ENCODE data around the gene MAML2. TPM values are rescaled to one million over a fixed set of nuclear protein-coding genes. Genes with fewer than 3 reads are reported as not detected.

The MAML2 gene
- total RNA-seq, 1 donor from 2014 or later: 11.8 TPM

DNA sequence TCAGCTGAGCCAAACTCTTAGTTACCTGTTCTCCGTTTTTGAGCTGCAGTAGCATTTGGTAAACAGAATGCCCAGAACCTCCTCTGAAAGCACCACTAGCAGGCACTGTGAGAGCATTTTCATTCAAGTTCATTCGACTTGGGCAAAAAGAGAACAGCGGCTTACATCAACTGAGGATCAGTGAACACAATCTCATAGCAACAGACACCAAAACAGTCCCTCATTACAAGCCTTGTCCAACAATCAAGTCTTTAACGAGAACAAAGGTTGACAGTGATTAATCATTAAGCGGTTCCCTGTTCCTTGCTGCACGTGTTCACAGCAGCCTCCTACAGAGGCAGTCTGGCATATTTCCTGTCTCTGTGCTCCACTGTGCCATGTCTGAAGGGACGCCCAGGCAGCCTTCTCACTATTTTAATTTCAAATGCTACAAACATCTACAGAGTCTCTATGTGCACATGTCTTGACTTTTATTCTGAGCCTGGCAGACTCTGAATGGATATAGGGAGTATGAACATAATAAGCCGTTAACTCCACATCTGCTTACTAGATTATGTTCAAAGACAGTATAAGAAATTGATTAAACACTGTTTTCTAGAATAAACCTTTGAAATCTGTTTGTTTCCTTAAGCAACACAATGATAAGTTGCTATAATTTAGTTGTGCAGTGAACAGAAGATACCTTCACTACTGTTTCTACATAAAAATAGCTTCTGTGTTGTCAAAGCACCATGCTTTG, 330.7 kb downstream of the MAML2 start:
- peak overlapping the region; percentile 21 for H3K4me3 Mint-ChIP-seq (ENCODE audit: low read depth)

DNA sequence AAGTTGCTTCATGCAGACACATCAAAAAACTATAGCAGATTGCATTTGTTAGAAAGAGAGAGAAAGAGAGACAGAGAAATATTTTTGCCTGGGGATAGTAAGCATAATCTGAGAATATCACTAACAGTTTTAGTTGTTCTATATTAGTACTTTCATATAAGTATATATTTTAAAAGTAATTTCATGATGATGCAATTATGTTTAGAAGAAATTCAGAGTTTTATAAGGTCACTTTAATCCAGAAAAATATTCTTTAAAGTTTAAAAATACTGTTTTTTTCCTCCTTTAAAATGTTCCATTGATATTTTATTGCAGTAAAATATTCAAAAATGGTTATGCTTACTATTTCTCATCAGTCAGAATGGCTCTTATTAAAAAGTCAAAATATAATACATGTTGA, 332.3 kb downstream of the MAML2 start:
- H3K27ac Mint-ChIP-seq: no peak overlapping the region
- no peak for DNase-seq (ENCODE audit: low spot score)
- H3K27me3 Mint-ChIP-seq (ENCODE audit: low read depth): no peaks in the 10 kb centered on the region
- no peaks in the 10 kb centered on the region for H3K36me3 Mint-ChIP-seq (ENCODE audit: low read depth)
- intact Hi-C loops (cut with micrococcal nuclease): loop anchor here (5.0 kb wide), 4 partner anchors 88 to 247 kb away; partner anchors contain the start of gene MTMR2
- no peak overlapping the region for H3K4me3 Mint-ChIP-seq (ENCODE audit: low read depth)
- peaks cover 42% of the 10 kb centered on the region for H3K4me1 Mint-ChIP-seq (ENCODE audit: low read depth)
- H3K9me3 Mint-ChIP-seq: no peaks in the 10 kb centered on the region

More for the DNA sequence above, 330.7 kb downstream of the MAML2 start:
- peak; percentile 34 for DNase-seq (ENCODE audit: low spot score)
- Mint-ChIP-seq H3K27ac (peak overlapping the region; percentile 71), H3K9me3 (no peaks in the 10 kb centered on the region), H3K4me1 (ENCODE audit: low read depth) (peaks cover 49% of the 10 kb centered on the region), H3K27me3 (ENCODE audit: low read depth) (no peaks in the 10 kb centered on the region), H3K36me3 (ENCODE audit: low read depth) (no peaks in the 10 kb centered on the region)
- intact Hi-C loops (cut with micrococcal nuclease): loop anchor here (2.0 to 5.0 kb wide), 6 partner anchors 43 to 381 kb away; partner anchors contain the start of gene MTMR2

DNA sequence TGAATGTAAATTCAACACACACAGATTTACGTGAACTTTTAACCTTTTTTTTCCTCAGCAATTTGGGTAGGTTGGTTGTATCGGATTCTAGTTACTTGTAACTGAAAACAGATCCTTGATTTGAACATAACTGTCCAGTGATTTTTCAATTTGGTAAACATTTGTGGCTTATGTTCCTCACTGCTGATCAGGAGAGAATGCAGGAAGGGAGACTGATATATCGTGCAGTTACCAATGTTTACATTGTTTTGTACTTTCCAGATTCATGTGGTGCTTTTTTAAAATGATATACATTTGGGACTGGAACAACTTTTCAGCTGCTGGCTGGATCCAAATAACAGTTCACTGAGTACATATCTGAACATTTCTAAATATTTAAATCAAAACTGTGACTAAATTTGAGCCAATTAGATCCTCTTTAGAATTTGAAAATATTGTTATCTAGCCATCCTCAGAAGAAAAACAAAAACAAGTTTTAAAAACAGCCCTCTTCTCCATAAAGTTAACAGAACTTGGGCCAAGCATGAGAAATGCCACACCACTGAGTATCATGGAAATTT, 334.8 kb downstream of the MAML2 start:
- intact Hi-C loops (cut with micrococcal nuclease): no loop called here
- no peak overlapping the region for H3K27ac Mint-ChIP-seq
- H3K27me3 Mint-ChIP-seq (ENCODE audit: low read depth): no peaks in the 10 kb centered on the region
- peaks cover 3% of the 10 kb centered on the region for H3K36me3 Mint-ChIP-seq (ENCODE audit: low read depth)
- no peak for DNase-seq (ENCODE audit: low spot score)
- H3K9me3 Mint-ChIP-seq: no peaks in the 10 kb centered on the region
- peaks cover 18% of the 10 kb centered on the region for H3K4me1 Mint-ChIP-seq (ENCODE audit: low read depth)
- no peak overlapping the region for H3K4me3 Mint-ChIP-seq (ENCODE audit: low read depth)

DNA sequence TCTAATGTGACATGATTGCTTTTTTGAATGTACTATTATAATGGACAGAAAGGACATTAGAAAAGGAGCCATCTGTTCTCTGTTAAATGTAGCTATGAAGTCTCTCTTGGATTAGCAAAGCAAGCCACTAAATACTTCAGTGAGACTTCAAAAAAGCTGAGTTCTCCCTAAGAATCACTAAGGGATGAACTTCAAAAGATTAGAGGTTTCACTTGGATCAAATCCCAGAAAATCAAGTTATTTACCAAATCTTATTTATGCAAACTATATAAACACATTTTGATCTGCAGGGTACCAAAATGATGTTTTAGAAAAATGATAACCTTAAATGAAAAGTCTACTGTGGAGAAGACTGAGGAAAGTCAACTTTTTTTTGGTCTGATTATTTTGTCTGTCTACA, 337.0 kb downstream of the MAML2 start:
- Mint-ChIP-seq H3K27ac (no peak overlapping the region), H3K36me3 (ENCODE audit: low read depth) (peaks cover 9% of the 10 kb centered on the region), H3K9me3 (peaks cover 5% of the 10 kb centered on the region), H3K4me1 (ENCODE audit: low read depth) (no peaks in the 10 kb centered on the region), H3K4me3 (ENCODE audit: low read depth) (no peak overlapping the region), H3K27me3 (ENCODE audit: low read depth) (no peaks in the 10 kb centered on the region)
- DNase-seq (ENCODE audit: low spot score): no peak
- intact Hi-C loops (cut with micrococcal nuclease): no loop called here

DNA sequence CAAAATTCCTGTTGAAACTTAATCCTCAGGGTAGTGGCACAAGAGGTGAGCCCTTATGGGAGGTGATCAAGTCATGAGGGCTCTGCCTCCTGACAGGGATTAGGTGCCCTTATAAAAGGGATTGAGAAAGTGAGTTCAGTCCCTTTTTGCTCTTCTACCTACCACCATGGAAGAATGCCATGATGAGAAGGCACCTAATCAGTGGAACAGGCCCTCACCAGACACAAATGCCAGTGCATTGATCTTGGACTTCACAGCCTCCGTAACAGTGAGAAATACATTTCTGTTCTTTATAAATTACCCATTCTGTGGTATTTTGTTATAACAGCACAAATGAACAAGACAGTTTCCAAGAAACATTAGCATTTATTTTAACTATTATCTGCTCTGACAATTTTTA, 338.1 kb downstream of the MAML2 start:
- DNase-seq (ENCODE audit: low spot score): no peak
- Mint-ChIP-seq H3K36me3 (ENCODE audit: low read depth) (peaks cover 9% of the 10 kb centered on the region), H3K4me1 (ENCODE audit: low read depth) (no peaks in the 10 kb centered on the region), H3K9me3 (peaks cover 5% of the 10 kb centered on the region), H3K4me3 (ENCODE audit: low read depth) (no peak overlapping the region), H3K27ac (no peak overlapping the region), H3K27me3 (ENCODE audit: low read depth) (no peaks in the 10 kb centered on the region)
- intact Hi-C loops (cut with micrococcal nuclease): no loop called here

DNA sequence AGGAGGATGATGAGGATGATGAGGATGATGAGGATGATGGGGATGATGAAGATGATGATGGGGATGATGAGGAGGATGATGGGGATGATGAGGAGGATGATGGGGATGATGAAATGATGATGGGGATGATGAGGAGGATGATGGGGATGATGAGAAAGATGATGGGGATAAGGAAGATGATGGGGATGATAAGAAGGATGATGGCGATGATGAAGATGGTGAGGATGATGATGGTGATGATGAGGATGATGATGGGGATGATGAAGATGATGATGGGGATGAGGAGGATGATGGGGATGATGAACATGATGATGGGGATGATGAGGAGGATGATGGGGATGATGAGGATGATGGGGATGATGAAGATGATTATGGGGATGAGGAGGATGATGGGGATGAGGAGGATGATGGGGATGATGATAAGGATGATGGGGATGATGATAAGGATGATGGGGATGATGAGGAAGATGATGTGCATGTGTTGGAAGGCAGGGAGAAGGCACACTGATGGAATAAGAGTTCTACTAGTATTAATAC, 340.2 kb downstream of the MAML2 start:
- Mint-ChIP-seq H3K4me1 (ENCODE audit: low read depth) (no peaks in the 10 kb centered on the region), H3K27me3 (ENCODE audit: low read depth) (no peaks in the 10 kb centered on the region), H3K4me3 (ENCODE audit: low read depth) (no peak overlapping the region), H3K27ac (no peak overlapping the region), H3K36me3 (ENCODE audit: low read depth) (peaks cover 9% of the 10 kb centered on the region), H3K9me3 (peaks cover 5% of the 10 kb centered on the region)
- intact Hi-C loops (cut with micrococcal nuclease): no loop called here
- no peak for DNase-seq (ENCODE audit: low spot score)

DNA sequence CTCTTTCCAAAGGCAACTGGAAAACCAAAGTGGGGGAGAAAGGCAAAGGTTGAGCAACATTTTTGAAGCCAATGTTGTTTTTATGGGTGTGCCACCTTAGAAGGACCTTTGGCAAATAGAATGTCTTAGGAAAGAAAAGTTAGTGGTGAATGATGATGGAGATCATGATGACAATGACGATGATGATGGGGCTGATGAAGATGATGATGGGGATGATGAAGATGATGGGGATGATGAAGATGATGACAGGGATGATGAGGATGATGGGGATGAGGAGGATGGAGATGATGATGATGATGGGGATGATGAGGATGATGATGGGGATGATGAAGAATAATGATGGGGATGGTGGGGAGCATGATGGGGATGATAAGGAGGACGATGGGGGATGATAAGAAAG, 340.7 kb downstream of the MAML2 start:
- Mint-ChIP-seq H3K27me3 (ENCODE audit: low read depth) (no peaks in the 10 kb centered on the region), H3K27ac (no peak overlapping the region), H3K9me3 (peaks cover 5% of the 10 kb centered on the region), H3K4me1 (ENCODE audit: low read depth) (no peaks in the 10 kb centered on the region), H3K4me3 (ENCODE audit: low read depth) (no peak overlapping the region), H3K36me3 (ENCODE audit: low read depth) (peaks cover 9% of the 10 kb centered on the region)
- intact Hi-C loops (cut with micrococcal nuclease): no loop called here
- DNase-seq (ENCODE audit: low spot score): no peak

DNA sequence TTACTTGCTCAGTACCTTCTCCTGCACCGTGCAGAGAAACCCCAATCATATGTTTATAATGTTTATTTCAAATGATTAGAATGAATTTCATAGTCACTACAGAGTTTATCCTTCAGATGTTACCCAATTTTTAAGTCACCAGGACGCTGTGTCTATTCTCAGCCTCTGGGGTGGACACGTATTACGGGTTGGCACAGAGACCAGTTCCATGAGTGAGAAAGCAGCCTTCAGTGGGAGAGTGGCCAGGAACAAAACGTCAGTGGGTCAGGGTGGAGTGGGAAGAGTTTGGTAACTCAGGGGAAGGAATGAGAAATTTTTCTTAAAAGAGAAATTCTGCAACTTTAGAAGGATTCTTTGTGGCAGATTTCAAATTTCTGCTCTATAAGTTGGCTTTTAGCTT, 342.0 kb downstream of the MAML2 start:
- Mint-ChIP-seq H3K9me3 (peaks cover 5% of the 10 kb centered on the region), H3K27me3 (ENCODE audit: low read depth) (no peaks in the 10 kb centered on the region), H3K4me3 (ENCODE audit: low read depth) (no peak overlapping the region), H3K27ac (no peak overlapping the region), H3K4me1 (ENCODE audit: low read depth) (no peaks in the 10 kb centered on the region), H3K36me3 (ENCODE audit: low read depth) (peaks cover 9% of the 10 kb centered on the region)
- DNase-seq (ENCODE audit: low spot score): no peak
- intact Hi-C loops (cut with micrococcal nuclease): no loop called here

DNA sequence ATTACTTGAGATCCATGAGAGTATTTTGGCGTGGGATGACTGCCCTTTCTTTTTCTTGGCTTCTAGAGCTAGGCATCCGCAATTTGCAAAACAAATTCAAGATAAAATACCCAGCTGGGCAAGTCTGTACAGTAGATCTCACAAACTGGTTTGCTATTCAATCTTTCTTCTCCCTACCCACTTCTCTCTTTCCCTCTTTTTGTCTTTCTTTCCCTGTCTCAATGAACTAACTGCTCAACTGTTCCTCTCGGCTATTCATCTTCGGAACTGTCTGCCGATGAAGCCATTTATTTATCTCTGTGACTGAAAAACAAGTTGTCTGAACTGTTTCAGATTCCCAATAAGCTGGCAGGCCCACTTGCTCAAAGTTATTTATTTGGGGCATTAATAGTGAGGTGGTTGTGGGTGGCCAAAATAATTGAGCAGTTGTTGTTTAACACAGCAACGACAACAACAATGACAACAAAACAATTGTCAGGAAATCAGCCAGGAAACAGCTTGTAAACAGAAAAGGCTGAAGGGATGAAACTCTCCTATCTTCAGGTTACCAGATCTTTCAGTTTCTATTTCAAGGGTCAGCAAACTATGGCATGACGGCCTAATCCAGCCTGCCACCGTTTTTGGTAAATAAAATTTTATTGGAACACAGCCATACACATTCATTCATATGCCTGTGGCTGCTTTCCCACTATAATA, 343.1 kb downstream of the MAML2 start:
- Mint-ChIP-seq H3K27ac (no peak overlapping the region), H3K4me3 (ENCODE audit: low read depth) (no peak overlapping the region), H3K9me3 (peaks cover 5% of the 10 kb centered on the region), H3K27me3 (ENCODE audit: low read depth) (no peaks in the 10 kb centered on the region), H3K4me1 (ENCODE audit: low read depth) (no peaks in the 10 kb centered on the region), H3K36me3 (ENCODE audit: low read depth) (peaks cover 6% of the 10 kb centered on the region)
- intact Hi-C loops (cut with micrococcal nuclease): no loop called here
- no peak for DNase-seq (ENCODE audit: low spot score)

DNA sequence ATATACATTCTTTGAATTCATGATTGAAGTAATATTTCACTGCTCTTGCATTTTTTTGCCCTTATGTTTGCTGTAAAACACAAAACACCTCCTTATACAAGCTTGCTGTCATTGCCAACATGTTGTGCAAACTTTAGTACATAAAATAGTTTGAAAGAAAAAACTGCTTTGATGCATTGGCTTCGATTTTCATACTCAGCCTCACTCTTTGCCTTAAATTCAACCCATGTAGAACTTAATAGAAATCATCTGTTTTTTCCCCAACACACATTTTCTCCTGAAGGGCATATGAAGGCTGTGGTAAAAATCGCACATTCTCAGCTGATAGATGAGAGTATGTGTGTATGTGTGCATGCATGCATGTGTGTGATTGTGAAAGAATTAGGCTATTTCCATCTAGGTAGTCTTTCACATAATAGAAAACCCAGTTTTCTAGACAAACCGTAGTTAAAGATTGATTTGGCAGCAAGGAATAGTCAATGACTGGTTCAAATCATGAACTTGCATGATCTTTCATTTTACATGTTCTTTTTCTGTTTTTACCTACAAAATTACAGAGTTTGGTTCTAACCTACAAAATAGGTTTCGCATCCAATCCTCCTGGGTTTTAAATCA, 346.3 kb downstream of the MAML2 start:
- intact Hi-C loops (cut with micrococcal nuclease): no loop called here
- Mint-ChIP-seq H3K27me3 (ENCODE audit: low read depth) (no peaks in the 10 kb centered on the region), H3K4me1 (ENCODE audit: low read depth) (peaks cover 10% of the 10 kb centered on the region), H3K4me3 (ENCODE audit: low read depth) (no peak overlapping the region), H3K9me3 (no peaks in the 10 kb centered on the region), H3K27ac (no peak overlapping the region), H3K36me3 (ENCODE audit: low read depth) (no peaks in the 10 kb centered on the region)
- DNase-seq (ENCODE audit: low spot score): no peak

DNA sequence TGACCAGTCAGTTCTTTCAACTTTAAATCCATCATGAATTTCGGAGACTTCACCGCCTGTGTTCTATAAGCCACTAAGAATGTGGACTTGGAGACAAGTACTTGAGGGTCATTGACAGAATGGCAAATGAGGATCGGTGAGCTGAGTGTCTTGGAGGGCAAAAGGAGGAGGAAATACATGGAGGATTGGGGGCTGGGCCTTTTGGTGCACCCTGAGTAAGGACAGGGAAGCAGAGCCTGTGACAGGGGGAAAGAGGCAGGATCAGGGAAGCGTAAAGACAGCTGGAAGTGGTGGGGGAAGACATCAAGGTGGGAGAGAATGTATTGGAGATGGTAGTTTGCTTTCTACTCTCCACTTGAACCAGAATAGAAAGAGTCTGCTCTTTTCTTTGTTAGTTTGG, 348.7 kb downstream of the MAML2 start:
- Mint-ChIP-seq H3K4me3 (ENCODE audit: low read depth) (no peak overlapping the region), H3K27me3 (ENCODE audit: low read depth) (no peaks in the 10 kb centered on the region), H3K27ac (no peak overlapping the region), H3K9me3 (no peaks in the 10 kb centered on the region), H3K4me1 (ENCODE audit: low read depth) (peaks cover 18% of the 10 kb centered on the region), H3K36me3 (ENCODE audit: low read depth) (peaks cover 20% of the 10 kb centered on the region)
- intact Hi-C loops (cut with micrococcal nuclease): no loop called here
- no peak for DNase-seq (ENCODE audit: low spot score)

DNA sequence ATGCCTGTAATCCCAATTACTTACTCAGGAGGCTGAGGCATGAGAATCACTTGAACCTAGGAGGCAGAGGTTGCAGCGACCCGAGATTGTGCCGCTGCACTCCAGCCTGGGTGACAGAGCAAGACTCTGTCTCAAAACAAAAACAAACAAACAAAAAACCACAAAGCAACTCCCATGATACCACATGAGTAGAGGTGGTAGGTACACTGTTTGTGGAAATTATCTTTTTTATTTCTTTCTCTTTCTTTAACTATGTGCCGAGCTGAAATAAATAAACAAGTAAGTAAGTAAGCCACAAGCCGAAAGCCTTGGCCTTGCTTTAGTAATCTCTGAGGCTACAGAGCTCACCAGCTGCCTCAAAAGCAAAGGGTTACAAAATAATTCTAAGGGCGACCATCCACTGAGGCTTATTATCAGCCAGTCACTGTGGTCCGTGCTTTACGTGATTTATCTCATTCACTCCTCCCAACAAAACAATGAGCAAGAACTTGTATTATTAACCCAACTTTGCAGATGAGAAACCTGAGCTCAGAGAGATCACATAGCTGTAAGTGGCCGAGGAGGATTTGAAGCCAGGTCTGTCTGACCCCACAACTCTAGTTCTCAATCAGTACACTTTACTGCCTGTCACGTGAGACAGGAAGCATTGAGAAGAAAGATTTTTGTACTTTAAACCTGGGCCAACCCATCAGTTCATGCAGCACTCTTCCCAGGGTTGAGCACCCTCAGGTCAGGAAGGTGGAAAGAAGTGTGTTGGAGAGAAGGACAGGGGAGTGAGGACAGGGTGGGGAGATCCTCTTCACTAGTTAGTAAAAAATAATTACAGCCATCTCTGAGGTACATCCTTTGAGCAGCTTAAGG, 349.3 kb downstream of the MAML2 start:
- H3K27ac Mint-ChIP-seq: peak overlapping the region; percentile 21
- no peak for DNase-seq (ENCODE audit: low spot score)
- intact Hi-C loops (cut with micrococcal nuclease): no loop called here
- H3K4me3 Mint-ChIP-seq (ENCODE audit: low read depth): no peak overlapping the region
- H3K27me3 Mint-ChIP-seq (ENCODE audit: low read depth): no peaks in the 10 kb centered on the region
- H3K36me3 Mint-ChIP-seq (ENCODE audit: low read depth): peaks cover 26% of the 10 kb centered on the region
- peaks cover 18% of the 10 kb centered on the region for H3K4me1 Mint-ChIP-seq (ENCODE audit: low read depth)
- no peaks in the 10 kb centered on the region for H3K9me3 Mint-ChIP-seq

Data from activated T-helper 2 cell treated with anti-CD3 and anti-CD28 coated beads, Interferon-gamma antibody, Interleukin-2, Interleukin-4, amounts not matched to agents 10 μg/mL and 5 μg/mL and 100 μg/mL, durations not matched to agents 14 hours and 24 hours and 36 hours (primary cell).